ENCODE results near the gene GIPC1. TPM values are rescaled to one million over a fixed set of nuclear protein-coding genes. Genes with fewer than 3 reads are reported as not detected.
A peak's percentile ranks its signal among the peaks of the same experiment; 100 is the strongest.
"Not testable (repeated sequence)": the region's sequence is repeated elsewhere in the genome, so short reads cannot be mapped to it uniquely, and the experiment has no call there.

GIPC1 gene
- total and polyA plus RNA-seq, 12 donors = 26.6 to 107 (median 64.3) TPM

- peak in 1 of 2 donors; percentile 37 for TF ChIP-seq POLR2A (IDR thresholded peaks at IDR 0.05)
- TF ChIP-seq CTCF (IDR thresholded peaks at IDR 0.05) = no peak
- Histone ChIP-seq H3K9me3 (replicated peaks in 1 of 3) (no peaks in the 10 kb centered on the region), H3K4me1 (replicated peaks in 1 of 2) (peaks cover 16 to 23% of the 10 kb centered on the region in 2 donors), H3K27ac (peak overlapping the region; percentile 11 to 74 (median 50)), H3K4me3 (no peak overlapping the region), H3K27me3 (no peaks in the 10 kb centered on the region), H3K36me3 (replicated peaks in 1 of 2) (peaks cover 0 to 9% of the 10 kb centered on the region in 2 donors)
- peak; percentile 90 to 98 (median 93) for DNase-seq
- WGBS, 4 donors = 48 to 60% (median 49%) methylated on average over 21 of the region's 21 CpGs
- intact Hi-C loops (cut with DNase I) = no loop called here
These were observed 49.2 kb upstream of the GIPC1 start for GRCh38 chr19:14544977-14545715.

GRCh38 chr19:14544047-14544446, 48.1 kb upstream of the GIPC1 start:
- no peak overlapping the region for H3K4me3 ChIP-seq
- intact Hi-C loops (cut with DNase I) = no loop called here
- peaks cover 16 to 19% of the 10 kb centered on the region in 2 donors for H3K4me1 ChIP-seq (replicated peaks in 1 of 2)
- WGBS, 4 donors = 79 to 85% (median 81%) methylated on average over 4 to 5 of the region's 5 CpGs
- TF ChIP-seq CTCF (IDR thresholded peaks at IDR 0.05) = no peak
- TF ChIP-seq POLR2A (IDR thresholded peaks at IDR 0.05) = no peak
- H3K36me3 ChIP-seq (replicated peaks in 1 of 2) = peaks cover 0 to 5% of the 10 kb centered on the region in 2 donors
- H3K27me3 ChIP-seq = no peaks in the 10 kb centered on the region
- no peak for DNase-seq
- H3K27ac ChIP-seq = no peak overlapping the region
- H3K9me3 ChIP-seq (replicated peaks in 1 of 3) = no peaks in the 10 kb centered on the region

- Histone ChIP-seq H3K27me3 (no peaks in the 10 kb centered on the region), H3K9me3 (replicated peaks in 1 of 3) (no peaks in the 10 kb centered on the region), H3K27ac (no peak overlapping the region), H3K4me1 (replicated peaks in 1 of 2) (peaks cover 21 to 23% of the 10 kb centered on the region in 2 donors), H3K36me3 (replicated peaks in 1 of 2) (no peaks in the 10 kb centered on the region), H3K4me3 (no peak overlapping the region)
- no peak for DNase-seq
- TF ChIP-seq POLR2A (IDR thresholded peaks at IDR 0.05) = no peak
- no peak for TF ChIP-seq CTCF (IDR thresholded peaks at IDR 0.05)
- whole genome bisulfite sequencing, 4 donors = 52 to 58% (median 56%) methylated on average over 6 to 7 of the region's 7 CpGs
- intact Hi-C loops (cut with DNase I) = no loop called here
These were observed 46.9 kb upstream of the GIPC1 start for GRCh38 chr19:14542711-14543328.

- intact Hi-C loops (cut with DNase I); H3K9me3 ChIP-seq (replicated peaks in 1 of 3); H3K27me3 ChIP-seq; H3K27ac ChIP-seq; H3K36me3 ChIP-seq (replicated peaks in 1 of 2); DNase-seq; H3K4me3 ChIP-seq: not testable (repeated sequence)
- 77 to 85% (median 78%) methylated on average over 5 of the region's 5 CpGs for WGBS, 4 donors
- peaks cover 28 to 29% of the 10 kb centered on the region in 2 donors for H3K4me1 ChIP-seq (replicated peaks in 1 of 2)
These were observed 46.1 kb upstream of the GIPC1 start for GRCh38 chr19:14541979-14542378.

All from adrenal gland (tissue), 12 donors.